T47D (cell line): ENCODE measurements around the gene NMRK2.
"Not testable (repeated sequence)": the region's sequence is repeated elsewhere in the genome, so short reads cannot be mapped to it uniquely, and the experiment has no call there.

Experiments used
- DNase-seq, 2 experiments: peaks; one replicate each; pipeline versions ENCODE4 v3.0.0 to v3.0.0-alpha.2; 2011 to 2012; ENCODE audit warnings: low read depth in 1 of 2, low spot score in 1 of 2
- JUND ChIP-seq: IDR thresholded peaks from 2 replicates; pipeline ENCODE4 v1.6.1; 2012; ENCODE audit warnings: low read depth
- in situ Hi-C: cut with HindIII; loops from 2 replicates; pipeline ENCODE4 v1.10.0; 2016; ENCODE audit warnings: low sequenced_read_pairs, low pct_unique_long_range_greater_than_20kb

NMRK2 gene

DNA sequence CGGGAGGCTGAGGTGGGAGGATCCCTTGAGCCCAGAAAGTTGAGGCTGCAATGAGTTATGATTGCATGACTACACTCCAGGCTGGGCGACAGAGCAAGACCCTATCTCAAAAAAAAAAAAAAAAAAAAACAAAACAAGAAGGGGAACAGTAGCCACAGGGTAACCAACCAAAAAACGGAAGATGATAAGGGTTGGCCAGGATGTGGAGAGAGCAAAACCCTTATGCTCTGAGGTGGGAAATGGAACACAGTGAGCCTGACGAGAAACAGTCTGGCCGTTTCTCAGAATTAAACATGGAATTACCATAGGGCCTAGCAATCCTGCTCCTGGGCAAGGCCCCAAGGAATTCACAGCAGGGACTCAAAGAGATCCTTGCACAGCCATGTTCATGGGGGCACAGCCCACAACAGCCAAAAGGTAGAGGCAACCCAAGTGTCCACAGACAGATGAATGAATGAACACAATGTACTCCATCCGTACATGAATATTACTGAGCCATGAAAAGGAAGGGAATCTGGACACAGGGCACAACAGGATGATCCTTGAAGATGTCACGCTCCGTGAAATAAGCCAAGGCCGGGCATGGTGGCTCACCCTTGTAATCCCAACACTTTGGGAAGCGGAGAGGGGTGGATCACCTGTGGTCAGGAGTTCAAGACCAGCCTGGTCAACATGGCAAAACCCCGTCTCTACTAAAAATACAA is 11.3 kb downstream of the NMRK2 start:
- no peak for TF ChIP-seq JUND
- no peak for DNase-seq
- in situ Hi-C loops: no loop called here

- no peak for DNase-seq
- in situ Hi-C loops: no loop called here
- TF ChIP-seq JUND: no peak
Measured at GRCh38 chr19:3945838-3946237, 13.0 kb downstream of the NMRK2 start.

DNA sequence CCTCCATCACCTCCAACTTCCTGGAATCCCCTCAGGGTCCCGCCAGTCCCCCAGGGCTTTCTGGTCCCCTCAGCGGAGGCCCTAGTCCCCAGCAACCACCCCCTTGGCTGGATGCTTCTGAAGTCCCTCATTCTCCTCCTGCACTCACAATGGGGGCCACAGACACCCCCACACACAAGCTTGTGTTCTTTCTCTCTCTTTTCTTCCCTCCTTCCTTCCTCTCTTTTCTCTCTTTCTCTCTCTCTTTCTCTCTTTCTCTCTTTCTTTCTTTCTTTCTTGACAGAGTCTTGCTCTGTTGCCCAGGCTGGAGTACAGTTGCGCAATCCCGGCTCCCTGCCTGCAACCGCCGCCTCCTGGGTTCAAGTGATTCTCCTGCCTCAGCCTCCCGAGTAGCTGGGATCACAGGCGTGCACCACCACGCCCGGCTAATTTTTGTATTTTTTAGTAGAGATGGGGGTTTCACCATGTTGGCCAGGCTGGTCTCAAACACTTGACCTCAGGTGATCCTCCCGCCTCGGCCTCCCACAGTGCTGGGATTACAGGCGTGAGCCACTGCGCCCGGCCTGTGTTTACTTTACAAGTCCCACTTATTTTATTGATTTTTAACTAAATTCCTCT is 14.6 kb downstream of the NMRK2 start:
- DNase-seq, in situ Hi-C loops: not testable (repeated sequence)

DNA sequence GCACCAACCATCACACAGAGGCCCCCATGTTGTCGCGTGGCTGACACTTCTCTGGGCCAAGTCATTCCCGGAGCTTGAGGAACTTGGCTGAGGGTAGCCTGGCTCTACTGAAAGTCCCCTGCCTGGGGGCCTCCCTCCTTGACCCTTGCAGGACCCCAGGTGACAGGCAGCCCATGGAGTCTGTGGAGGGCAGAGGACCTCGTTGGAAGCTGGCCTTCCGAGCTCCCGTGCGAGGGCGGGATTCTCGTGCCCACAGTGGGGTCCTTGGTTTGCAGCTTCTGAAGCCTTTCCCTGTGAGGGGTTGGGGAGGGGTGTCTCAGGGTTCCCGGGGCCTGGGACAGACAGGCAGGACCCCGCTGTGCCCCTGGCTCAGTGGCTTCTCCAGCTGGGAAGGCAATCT is 16.4 kb downstream of the NMRK2 start:
- no peak for DNase-seq
- in situ Hi-C loops: no loop called here
- no peak for TF ChIP-seq JUND

DNA sequence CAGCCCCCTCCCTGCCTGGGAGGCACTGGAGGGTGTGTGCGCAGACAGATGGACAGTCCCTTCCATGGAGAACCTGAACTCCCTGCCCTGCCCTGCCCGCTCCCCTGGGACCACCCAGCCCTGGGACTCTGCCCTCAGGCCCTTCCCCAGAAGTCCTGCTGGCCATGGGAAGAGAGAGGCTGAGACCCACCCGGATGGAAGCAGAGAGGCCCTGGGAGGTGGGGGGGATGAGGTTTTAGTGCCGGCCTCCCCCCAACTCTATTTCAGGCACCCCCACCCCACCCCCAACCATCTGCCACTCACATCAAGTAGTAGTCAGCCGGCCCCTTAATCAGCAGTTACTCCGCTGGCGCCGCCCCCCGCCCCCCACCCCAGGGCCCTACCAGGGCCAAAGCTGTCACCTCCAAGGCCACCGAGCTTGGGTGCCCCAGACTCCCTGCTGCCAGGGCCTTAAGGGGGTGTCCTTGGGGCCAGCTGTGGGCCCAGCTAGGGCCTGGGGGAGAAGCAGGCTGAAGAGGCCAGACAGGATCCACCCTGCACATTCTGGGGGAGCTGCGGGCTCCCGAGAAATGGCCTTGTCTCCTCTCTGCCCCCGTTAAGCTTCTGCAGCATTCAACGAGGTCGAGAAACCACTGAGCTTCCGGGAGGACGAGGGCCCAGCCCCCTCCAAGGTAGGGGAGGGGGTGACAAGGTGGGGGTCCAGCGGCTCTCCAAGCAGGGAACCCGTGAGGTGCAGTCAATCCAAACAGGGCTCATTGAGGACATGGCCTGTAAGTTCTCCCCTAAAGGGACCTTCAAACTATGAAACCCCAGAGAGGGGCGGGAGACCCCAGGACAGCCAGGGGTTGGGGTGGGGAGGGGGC is 17.4 kb downstream of the NMRK2 start:
- in situ Hi-C loops: no loop called here
- no peak for TF ChIP-seq JUND
- no peak for DNase-seq

DNA sequence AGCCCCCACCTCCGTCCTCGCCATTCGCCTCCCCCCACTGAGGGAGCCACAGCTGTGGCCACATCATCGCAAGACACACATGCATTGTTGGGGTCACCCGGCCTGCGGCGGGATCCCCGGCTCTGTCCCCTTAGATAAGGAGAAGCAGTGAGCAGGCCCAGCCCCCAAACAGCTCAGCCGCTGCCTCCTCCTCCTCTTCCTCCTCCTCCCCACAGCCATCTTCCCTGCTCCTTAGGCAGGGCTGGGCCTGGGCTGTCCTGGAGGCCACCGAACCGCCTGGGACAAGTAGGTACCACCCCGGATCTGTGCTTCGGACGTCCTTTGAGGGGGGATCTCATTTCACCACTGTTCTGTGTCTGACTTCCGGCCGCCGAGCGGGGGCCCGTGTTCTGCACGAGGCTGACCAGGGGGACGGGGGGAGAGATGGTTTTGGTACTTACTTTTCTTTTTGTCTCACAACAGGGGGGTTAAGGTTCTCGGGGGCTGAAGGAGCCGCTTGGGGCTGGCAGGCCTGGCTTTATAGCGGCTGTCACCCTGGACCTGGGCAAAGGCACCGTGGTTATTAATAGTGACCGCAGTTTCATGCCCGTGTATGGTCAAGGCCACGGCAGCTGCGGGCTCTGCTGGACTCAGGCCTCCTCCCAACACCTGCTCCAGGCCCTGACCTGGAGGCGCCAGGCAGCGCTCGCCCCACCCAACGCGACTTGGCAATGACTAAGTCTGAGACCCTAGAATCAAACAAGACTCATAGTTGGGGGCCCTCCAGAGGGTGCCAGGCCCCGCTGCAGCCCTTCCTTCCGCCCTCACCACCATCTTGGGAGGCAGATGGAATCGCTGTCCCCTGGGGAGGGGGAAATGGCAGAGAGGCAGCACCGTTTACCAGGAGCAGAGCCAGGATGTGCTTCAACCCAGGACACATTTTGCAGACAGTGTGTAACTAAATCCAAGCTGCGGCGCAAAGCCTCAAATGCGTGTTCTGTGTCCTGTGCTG is 18.3 kb downstream of the NMRK2 start:
- in situ Hi-C loops: no loop called here
- TF ChIP-seq JUND: no peak
- DNase-seq: no peak

DNA sequence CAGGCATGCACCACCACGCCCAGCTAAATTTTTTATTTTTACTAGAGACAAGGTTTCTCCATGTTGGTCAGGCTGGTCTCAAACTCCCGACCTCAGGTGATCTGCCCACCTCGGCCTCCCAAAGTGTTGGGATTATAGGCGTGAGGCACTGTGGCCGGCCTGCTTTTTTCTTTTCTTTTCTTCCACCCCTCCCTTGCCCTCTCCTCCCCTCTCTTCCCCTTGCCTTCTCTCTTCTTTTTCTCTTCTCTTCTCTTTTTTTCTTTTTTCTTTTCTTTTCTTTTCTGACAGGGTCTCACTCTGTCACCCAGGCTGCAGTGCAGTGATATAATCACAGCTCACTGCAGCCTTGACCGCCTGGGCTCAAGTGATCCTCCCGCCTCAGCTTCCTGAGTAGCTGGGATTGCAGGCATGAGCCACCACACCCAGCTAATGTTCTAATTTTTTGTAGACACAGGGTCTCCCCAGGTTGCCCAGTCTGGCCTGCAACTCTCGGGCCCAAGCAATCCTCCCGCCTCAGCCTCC is 19.9 kb downstream of the NMRK2 start:
- DNase-seq, in situ Hi-C loops: not testable (repeated sequence)

- in situ Hi-C loops: no loop called here
- TF ChIP-seq JUND: no peak
- no peak for DNase-seq
Measured at GRCh38 chr19:3954107-3954506, 21.2 kb downstream of the NMRK2 start.

- DNase-seq, in situ Hi-C loops: not testable (repeated sequence)
Measured at GRCh38 chr19:3955276-3955675, 22.4 kb downstream of the NMRK2 start.

GRCh38 chr19:3955688-3956087 is 22.8 kb downstream of the NMRK2 start:
- no peak for DNase-seq
- in situ Hi-C loops: no loop called here
- no peak for TF ChIP-seq JUND

GRCh38 chr19:3958836-3959765 is 26.2 kb downstream of the NMRK2 start:
- no peak for DNase-seq
- no peak for TF ChIP-seq JUND

DNA sequence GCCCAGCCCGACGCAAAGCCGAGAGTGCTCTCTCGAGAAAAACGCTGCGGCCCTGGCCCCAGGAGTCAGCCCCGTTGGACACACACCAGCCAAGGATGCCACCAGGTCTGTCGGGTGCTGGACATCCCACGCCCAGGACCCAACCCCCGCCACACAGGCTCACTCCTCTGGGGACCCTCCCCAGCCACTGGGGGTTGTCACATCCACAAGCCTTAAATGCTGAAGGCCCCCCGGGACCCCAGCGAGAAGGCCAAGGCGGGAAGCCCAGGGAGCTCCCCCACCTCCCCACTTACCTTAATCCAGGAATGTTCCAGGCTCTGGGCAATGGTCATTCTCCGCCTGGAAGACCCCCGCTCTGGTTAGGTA is 26.9 kb downstream of the NMRK2 start:
- no peak for DNase-seq
- TF ChIP-seq JUND: no peak
- in situ Hi-C loops: no loop called here

More at GRCh38 chr19:3958836-3959765, 26.2 kb downstream of the NMRK2 start:
- in situ Hi-C loops: no loop called here
